Measurements from ENCODE around the gene RIPPLY3. TPM values are rescaled to one million over a fixed set of nuclear protein-coding genes. Genes with fewer than 3 reads are reported as not detected.

Gene RIPPLY3
- not detected for total RNA-seq

DNA sequence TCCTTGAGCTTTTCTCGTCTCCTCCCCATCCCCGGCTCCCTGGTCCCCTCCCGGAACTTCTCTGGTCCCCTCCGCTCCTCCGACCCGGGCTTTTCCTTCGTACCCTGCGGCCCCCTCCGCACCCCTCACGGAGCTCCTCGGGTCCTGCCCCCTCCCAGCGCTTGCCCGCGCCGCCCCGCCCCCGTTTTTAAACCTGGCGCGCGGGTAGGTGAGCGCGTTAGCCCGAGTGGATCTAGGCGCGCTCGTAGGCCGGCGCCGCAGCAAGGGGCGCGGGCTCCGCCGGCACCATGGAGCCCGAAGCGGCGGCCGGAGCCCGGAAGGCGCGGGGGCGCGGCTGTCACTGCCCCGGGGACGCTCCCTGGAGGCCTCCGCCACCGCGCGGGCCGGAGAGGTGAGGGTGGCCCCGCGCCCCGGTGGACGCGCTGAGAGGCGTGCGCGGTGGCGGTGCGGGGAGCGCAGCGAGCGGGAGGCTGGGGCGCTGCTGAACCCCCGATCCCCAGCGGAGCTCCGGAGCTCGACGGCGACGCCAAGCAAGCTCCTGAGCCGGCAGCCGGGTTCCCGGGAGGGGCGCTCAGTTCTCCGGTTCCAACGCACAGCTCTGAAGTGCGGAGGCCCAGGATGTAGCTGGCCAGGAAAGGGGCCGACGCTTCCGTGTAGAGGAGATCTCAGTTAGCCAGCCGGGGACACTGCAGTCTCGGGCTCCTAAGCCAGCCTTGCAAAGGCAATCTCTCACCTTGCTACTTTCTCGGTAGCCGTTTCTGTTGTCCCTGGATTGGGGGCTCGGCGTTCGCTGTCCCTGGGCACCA is at the start of gene RIPPLY3:
Gene RIPPLY3 (plus strand): TSS at position 217 of the 806 bp plus-strand sequence. CDS start 71 bp downstream, at position 288.
- Histone ChIP-seq H3K4me3 (replicated peaks in 1 of 3) (peak within 1 kb of the TSS in 2 of 3 donors; percentile 2 to 37), H3K9me3 (no peaks in the 10 kb centered on the region), H3K27ac (no peak within 1 kb of the TSS), H3K27me3 (no peaks in the 10 kb centered on the region), H3K4me1 (peaks cover 4 to 14% of the 10 kb centered on the region in 2 donors), H3K36me3 (no peaks in the 10 kb centered on the region)
- intact Hi-C loops (cut with DNase I): no loop called here
- TF ChIP-seq CTCF (IDR thresholded peaks at IDR 0.05) (no peak), POLR2A (IDR thresholded peaks at IDR 0.05) (no peak)
- WGBS, 2 donors: 2 to 3% methylated on average over 35 to 36 of the region's 87 CpGs
- DNase-seq: peak in 1 of 2 donors; percentile 7

GRCh38 chr21:36959020-36959835 is 47.3 kb upstream of the RIPPLY3 start:
- whole genome bisulfite sequencing, 2 donors: 94 to 96% methylated on average over 15 to 17 of the region's 17 CpGs
- Histone ChIP-seq H3K9me3 (no peaks in the 10 kb centered on the region), H3K4me1 (no peaks in the 10 kb centered on the region), H3K27me3 (no peaks in the 10 kb centered on the region), H3K4me3 (replicated peaks in 1 of 3) (no peak overlapping the region), H3K36me3 (peaks cover 0 to 5% of the 10 kb centered on the region in 2 donors), H3K27ac (no peak overlapping the region)
- no peak for DNase-seq
- TF ChIP-seq POLR2A (IDR thresholded peaks at IDR 0.05): no peak
- TF ChIP-seq CTCF (IDR thresholded peaks at IDR 0.05): no peak
- intact Hi-C loops (cut with DNase I): no loop called here

- H3K36me3 ChIP-seq: peaks cover 0 to 5% of the 10 kb centered on the region in 2 donors
- H3K27me3 ChIP-seq: no peaks in the 10 kb centered on the region
- no peaks in the 10 kb centered on the region for H3K9me3 ChIP-seq
- TF ChIP-seq POLR2A (IDR thresholded peaks at IDR 0.05): no peak
- TF ChIP-seq CTCF (IDR thresholded peaks at IDR 0.05): no peak
- intact Hi-C loops (cut with DNase I): no loop called here
- no peak overlapping the region for H3K4me3 ChIP-seq (replicated peaks in 1 of 3)
- H3K4me1 ChIP-seq: peaks cover 7 to 8% of the 10 kb centered on the region in 2 donors
- DNase-seq: no peak
- no peak overlapping the region for H3K27ac ChIP-seq
- WGBS, 2 donors: 94 to 98% methylated on average over 8 of the region's 8 CpGs
These were observed 45.7 kb upstream of the RIPPLY3 start for GRCh38 chr21:36960676-36961284.

DNA sequence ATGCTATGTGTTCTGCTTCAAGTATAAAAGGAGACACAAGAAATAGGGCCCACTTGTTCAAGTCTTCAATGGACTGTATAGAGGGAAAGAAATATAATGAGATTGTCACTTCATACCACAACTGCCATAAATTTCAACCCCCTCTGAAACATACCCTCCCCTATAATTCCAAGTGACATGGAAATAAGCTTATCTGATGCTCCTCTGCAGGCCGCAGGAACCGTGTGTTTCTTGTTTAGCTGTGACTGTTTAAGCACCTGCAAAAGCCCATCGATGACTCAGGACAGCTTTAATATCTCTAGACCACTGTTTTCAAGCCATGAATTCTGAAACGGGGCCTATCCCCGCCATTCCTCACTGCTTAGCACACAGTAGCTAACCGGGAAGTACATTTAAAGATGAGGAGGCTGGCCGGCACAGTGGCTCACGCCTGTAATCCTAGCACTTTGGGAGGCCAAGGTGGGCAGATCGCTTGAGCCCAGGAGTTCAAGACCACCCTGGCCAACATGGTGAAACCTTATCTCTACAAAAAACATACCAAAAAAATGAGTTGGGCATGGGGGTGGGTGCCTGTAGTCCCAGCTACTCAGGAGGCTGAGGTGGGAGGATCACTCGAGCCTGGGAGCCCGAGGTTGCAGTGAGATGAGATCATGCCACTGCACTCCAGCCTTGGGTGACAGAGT is 44.3 kb upstream of the RIPPLY3 start:
- H3K36me3 ChIP-seq: peaks cover 0 to 5% of the 10 kb centered on the region in 2 donors
- H3K4me3 ChIP-seq (replicated peaks in 1 of 3): no peak overlapping the region
- TF ChIP-seq POLR2A (IDR thresholded peaks at IDR 0.05) (no peak), CTCF (IDR thresholded peaks at IDR 0.05) (no peak)
- DNase-seq: no peak
- intact Hi-C loops (cut with DNase I): no loop called here
- H3K4me1 ChIP-seq: peaks cover 8 to 12% of the 10 kb centered on the region in 2 donors
- 91 to 95% methylated on average over 11 of the region's 11 CpGs for WGBS, 2 donors
- H3K9me3 ChIP-seq: no peaks in the 10 kb centered on the region
- no peaks in the 10 kb centered on the region for H3K27me3 ChIP-seq
- H3K27ac ChIP-seq: no peak overlapping the region
